ENCODE results near the gene HSP90AB1.
"Not testable (repeated sequence)": the region's sequence is repeated elsewhere in the genome, so short reads cannot be mapped to it uniquely, and the experiment has no call there.

Gene HSP90AB1

GRCh38 chr6:44222486-44223318 is 24.2 kb upstream of the HSP90AB1 start:
- DNase-seq: no peak

GRCh38 chr6:44223319-44224028 is 23.4 kb upstream of the HSP90AB1 start, which contains the start of gene SLC29A1:
Gene SLC29A1, plus strand, starts transcription at chr6:44223595. Its CDS starts 3,719 bp downstream, at chr6:44227314.
- DNase-seq: peak; percentile 89

- DNase-seq: no peak
Measured at GRCh38 chr6:44224029-44224964, 22.6 kb upstream of the HSP90AB1 start.

- no peak for DNase-seq
Measured at GRCh38 chr6:44224965-44225305, 22.0 kb upstream of the HSP90AB1 start.

GRCh38 chr6:44225579-44226325 is 21.1 kb upstream of the HSP90AB1 start:
- DNase-seq: no peak

- no peak for DNase-seq
Measured at GRCh38 chr6:44226368-44227147, 20.3 kb upstream of the HSP90AB1 start.

GRCh38 chr6:44227148-44227793 is 19.6 kb upstream of the HSP90AB1 start:
- no peak for DNase-seq

GRCh38 chr6:44228031-44228430 is 18.9 kb upstream of the HSP90AB1 start:
- no peak for DNase-seq

- no peak for DNase-seq
Measured at GRCh38 chr6:44228433-44228832, 18.5 kb upstream of the HSP90AB1 start.

GRCh38 chr6:44228836-44229235 is 18.1 kb upstream of the HSP90AB1 start:
- no peak for DNase-seq

- DNase-seq: no peak
Measured at GRCh38 chr6:44229376-44230033, 17.4 kb upstream of the HSP90AB1 start.

GRCh38 chr6:44230034-44230675 is 16.7 kb upstream of the HSP90AB1 start:
- DNase-seq: no peak

GRCh38 chr6:44231426-44231825 is 15.5 kb upstream of the HSP90AB1 start:
- not testable (repeated sequence) for DNase-seq

GRCh38 chr6:44232676-44233566 is 14.0 kb upstream of the HSP90AB1 start:
- DNase-seq: no peak

- DNase-seq: no peak
Measured at GRCh38 chr6:44233567-44234100, 13.3 kb upstream of the HSP90AB1 start.

GRCh38 chr6:44234101-44235025 is 12.5 kb upstream of the HSP90AB1 start:
- DNase-seq: no peak

GRCh38 chr6:44235269-44235668 is 11.6 kb upstream of the HSP90AB1 start:
- DNase-seq: no peak
